ENCODE data around the gene INHBB.

The INHBB gene

GRCh38 chr2:120358734-120359465 lies 13.0 kb downstream of the INHBB start:
- DNase-seq: peak; percentile 90

DNA sequence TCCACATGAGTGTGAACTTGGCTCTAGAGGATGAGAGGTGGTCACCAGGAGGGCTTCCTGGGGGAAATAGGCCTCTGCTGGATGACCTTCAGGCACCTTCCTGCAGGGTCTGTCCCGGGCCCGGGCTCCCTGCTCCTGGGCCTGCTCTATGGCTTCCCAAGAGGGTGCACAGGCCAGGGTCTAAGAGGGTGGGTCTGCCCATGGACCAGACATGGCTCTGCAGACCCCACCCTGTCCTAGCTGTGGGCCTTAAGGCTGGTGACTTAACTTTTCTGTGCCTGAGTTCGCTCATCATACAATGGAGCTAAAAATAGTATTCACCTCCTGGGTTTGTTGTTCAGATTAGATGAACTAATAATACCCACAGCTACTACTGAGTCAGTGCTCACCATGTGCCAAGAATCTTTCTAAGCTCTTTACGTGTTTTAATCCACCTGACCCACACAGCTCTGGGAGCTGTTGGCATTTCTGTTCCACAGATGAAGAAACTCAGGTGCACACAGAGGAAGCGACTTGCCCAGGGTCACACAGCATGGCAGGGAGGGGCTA lies 14.4 kb downstream of the INHBB start:
- DNase-seq: no peak

DNA sequence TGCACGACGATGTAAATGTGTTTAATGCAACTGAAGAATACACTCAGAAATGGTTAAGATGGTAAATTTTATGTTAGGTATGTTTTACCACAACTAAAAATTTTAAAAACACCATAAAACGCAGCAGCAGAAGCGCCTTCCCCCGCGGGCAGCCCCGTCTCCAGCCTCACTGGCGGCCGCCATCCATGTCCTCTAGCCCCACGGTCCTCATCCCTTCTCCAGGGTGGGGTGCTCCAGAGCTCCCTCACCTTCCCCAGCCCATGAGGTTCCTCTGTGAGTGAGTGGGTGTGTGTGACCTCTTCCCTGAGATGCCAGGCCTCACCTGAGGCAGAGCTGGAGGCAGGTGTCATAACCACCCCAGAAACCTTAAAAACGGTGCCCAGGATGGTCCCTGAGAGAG lies 17.0 kb downstream of the INHBB start:
- no peak for DNase-seq

DNA sequence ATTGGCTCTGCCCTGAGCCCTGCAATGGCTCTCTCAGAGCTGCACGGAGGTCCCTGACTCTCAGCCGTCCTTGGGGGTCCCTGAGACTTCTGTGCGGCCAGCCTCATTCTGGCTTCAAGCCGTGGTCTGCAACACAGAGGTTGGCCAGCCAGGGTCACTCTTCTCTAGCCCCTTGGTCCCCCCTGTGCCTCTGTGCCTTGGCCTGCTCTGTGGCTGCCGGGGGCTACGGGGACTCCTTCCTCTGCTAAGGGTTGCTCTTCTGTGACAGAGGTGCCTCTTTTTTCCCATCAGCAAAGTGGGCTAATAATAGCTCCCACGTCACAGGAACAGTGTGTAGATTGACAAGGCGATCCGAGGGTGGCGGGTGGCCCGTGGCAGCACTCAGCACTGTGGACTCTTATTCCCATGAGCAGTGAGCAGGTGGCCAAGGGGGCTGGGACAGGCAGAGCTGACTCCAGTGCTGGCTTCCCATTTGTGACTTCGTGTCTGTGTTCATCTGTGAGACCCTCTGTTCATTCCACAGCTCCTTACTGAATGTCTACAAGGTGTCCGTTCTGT lies 19.4 kb downstream of the INHBB start:
- no peak for DNase-seq

GRCh38 chr2:120366698-120367097 lies 20.8 kb downstream of the INHBB start:
- no peak for DNase-seq

GRCh38 chr2:120367221-120367620 lies 21.3 kb downstream of the INHBB start:
- no peak for DNase-seq

DNA sequence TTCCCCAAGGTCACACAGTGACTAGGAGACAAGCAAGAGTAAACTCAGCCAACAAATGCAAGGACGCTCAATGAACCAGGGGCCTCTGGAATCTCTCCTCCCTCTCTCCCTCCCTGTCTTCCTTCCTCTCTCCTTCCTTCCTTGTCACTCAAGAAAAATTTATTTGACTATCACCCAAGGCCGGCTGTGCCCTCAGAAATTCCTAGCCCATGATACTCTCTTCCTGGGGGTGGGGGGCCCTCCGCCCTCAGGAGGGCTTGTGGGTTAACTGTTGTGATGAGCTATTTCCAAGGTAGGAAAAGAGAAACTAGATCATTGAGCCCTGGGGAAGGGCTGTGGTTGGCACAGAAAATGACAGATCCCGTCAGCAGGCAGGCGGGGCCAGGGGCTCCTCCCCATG lies 21.7 kb downstream of the INHBB start:
- DNase-seq: no peak

GRCh38 chr2:120368086-120368485 lies 22.1 kb downstream of the INHBB start:
- DNase-seq: no peak

DNA sequence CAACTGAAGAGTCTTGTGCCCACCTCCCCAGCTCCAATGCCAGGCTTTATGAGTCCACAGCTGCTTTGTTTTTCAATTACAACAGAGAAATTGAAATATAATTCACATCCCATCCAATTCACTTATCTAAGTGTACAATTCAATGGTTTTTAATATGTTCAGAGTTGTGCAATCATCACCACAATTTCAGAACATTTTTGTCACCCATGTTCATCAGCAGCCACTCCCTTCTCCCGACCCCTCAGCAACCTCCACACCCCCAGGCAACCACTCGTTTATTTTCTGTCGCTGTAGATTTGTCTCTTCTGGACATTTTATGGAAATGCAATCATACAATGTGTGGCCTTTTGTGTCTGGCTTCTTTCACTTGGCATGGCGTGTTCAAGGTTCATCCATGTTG lies 23.3 kb downstream of the INHBB start:
- DNase-seq: no peak

GRCh38 chr2:120371969-120372625 lies 26.2 kb downstream of the INHBB start:
- DNase-seq: no peak

GRCh38 chr2:120372816-120373215 lies 26.9 kb downstream of the INHBB start:
- DNase-seq: no peak

DNA sequence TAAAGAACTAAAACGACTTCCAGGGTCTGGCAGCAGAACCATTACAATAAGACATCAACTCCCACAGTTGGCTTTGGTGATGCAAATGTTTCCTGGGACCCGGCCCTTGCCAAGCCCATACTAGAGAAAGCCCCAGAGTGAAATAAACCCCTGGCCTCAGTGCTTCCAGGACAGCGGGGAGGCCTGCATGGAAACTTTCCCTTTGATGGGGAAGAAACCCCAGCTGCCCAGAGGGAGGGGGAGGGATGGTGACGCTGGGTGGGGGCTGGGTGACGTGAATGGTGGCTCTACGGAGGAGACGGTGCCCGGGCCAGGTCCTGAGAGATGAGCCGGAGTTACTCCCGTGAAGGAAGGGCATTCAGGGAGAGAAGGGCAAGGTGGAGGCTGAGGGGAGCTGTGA lies 27.5 kb downstream of the INHBB start:
- no peak for DNase-seq

DNA sequence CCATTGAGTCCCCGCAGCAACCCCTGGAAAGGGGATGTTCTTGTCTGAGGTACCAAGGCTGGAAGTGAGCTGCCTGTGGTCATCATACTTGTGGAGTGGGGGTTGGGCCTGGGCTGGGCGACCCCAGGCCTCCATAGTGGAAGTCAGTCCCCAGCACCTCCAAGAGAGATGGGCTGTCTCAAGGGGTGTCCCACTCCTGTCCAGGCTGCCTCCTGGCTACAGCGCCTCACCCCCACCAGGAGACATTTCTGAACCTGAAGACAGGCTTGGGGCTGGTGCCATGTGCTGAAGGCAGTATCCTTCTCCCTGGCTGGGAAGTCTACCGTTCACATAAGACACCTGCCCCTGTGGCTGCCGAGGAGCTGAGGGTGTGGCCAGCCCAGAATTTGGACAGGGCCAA lies 28.9 kb downstream of the INHBB start:
- DNase-seq: no peak

- no peak for DNase-seq
These were observed 29.5 kb downstream of the INHBB start for GRCh38 chr2:120375251-120376020.

DNA sequence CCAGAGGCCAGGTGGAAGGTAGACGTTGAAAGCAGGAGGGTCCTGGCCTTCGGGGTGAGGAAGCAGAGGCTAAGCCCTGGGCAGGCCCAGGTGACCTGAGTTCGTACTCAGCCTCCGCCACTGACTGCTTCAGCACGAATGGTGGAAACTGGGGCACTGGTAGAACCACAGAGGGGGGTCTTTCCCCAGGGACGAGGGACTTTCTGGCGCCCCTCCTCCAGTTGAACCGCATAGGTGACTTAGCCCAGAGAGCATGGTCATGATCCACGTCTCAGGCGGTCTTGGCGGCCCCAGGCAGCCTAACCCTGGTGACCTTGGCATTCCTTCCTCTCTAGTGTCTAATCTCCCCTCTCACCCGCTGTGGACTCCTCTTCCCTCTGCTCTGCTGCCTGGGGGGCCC lies 30.2 kb downstream of the INHBB start:
- no peak for DNase-seq

DNA sequence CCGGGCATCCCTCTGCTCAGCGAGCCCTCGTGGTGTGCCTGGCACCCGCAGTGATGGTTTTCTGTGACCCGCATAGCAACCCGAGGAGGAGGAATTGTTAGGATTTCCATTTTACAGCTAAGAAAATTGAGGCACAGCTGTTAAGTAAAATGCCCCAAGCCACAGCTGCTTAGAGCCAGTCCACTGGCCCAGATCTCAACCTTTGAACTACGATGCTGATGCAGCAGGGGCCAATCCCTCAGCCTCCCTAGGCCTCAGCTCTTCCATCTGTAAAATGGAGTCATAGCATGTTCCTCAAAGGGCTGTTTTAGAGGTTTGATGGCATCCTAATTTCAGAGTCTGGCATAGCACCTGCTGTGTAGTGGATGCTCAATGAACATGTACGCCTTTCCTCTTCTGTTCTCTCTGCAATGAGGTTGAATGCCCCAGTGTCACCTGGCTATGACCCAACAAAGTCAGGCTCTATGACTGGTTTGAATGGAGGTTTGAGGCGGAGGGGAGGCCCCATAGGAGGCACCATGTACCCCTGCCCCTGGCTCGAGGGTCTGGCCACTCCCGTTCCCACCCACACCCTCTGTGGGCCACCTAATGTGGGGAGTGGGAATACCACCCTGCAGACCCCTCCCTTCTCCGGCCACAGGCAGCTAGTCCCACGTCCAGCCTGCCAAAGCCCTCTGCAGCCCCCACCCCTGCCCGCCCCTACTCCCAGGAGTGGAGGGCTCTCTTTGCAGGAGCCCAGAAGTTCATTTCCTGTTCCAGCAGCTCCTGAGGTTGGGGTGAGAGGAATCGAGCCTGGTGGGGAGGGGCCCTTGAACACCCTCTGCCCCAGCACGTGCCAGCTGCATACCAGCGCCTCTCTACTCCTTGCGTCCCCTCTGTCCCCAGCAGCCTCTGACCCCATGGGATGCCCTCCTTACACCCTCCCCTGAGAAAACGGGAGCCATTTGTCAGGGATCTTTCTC lies 31.0 kb downstream of the INHBB start:
- DNase-seq: no peak

- no peak for DNase-seq
These were observed 32.7 kb downstream of the INHBB start for GRCh38 chr2:120378605-120379004.

DNA sequence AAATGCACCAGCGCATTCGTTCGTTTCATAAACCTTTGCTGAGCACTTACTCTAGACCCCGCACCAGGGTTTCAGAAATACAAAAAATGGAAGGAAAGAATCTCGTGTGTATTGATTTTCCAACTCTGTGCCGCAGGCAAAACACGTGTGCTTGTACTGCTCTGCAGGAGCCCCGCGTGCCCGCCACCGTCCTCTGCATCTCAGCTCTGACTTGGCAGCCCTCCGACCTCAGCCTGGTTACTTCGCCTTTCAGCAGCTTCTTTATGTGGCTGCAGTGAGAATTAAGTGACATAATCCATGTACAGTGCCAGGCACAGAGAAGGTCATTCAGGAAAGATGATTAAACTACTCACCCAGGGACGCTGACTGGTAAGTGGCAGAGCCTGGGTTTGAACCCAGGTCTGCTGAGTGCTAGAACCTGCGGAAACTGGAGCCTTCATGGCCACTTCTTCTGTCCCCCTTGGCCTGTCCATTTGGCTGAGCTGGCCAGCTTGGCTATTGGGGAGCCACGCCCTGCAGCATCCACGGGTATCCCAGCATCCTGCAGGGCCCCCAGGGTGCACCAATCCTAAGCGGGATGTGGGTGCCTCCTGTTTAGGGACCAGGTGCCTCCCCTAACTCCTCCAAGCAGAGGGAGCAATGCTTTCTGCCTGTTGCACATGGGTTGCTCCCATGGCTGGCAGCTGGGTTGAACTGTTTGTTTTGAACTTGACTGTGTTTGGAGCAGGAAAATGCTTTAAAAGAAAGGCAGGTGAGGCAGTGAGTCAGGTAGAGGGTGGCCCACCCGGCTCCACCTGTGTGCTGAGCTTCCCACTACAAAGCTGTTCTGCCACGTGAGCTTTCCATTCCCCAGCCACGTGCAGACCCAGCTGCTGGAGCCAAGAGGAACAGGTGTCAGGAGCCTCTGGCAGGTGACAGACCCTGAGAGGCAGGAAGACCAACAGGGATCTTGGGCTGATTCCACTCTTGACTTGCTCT lies 34.3 kb downstream of the INHBB start:
- DNase-seq: peak; percentile 55

DNA sequence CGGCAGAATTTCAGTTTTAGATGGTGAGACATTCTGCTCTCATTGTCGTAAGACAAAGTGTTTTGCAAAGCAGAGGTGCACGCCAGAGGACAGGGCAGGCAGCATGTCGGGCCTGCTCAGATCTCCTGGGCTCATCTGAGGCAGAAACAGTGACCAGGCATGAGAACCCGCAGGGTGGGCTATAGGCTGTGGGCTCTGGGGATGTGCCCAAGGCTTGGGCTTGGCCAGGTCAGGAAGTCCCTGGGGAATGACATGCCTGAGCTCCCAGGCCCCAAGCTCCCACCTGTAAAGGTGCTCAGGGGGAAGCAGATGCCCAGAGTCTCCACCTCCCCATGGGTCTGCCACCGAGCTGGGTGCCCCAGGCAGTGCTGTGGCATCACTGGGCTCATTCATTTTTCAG lies 35.3 kb downstream of the INHBB start:
- DNase-seq: no peak

GRCh38 chr2:120381661-120382060 lies 35.7 kb downstream of the INHBB start:
- DNase-seq: no peak

All from NCI-H69 (cell line).